ENCODE results near the gene YTHDC1.
"Not testable (repeated sequence)": the region's sequence is repeated elsewhere in the genome, so short reads cannot be mapped to it uniquely, and the experiment has no call there.

YTHDC1 gene

DNA sequence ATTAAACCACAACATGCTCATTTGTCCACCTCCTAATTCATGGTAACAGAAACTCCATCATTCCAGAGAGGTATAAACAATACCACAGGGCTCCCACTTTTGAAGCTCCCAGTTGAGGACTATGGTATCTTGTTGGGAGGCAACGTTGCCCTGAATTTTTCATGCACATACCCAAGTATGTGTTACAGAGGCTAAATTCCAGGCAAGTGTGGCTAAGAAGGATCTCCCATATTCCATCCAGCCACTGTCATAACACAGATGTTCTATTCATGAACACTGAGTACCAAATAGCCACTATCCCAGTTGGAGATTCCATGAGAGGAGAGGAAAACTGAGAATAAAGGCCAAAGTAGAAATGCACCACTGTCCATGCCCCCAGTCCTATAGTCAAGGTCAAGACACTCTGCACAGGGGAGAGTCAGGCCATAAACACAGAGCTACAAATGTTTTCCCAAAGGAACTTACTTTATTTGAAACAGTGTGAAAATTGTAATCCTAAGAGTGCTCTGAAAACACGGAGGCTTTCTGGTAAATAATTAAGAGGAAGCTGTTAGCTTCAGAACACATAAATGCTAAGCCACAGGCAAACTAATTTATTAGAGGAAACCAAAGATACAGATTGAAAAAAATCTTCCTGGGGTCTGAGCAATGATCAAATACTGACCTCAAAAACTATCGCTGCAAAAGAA lies 62.0 kb downstream of the YTHDC1 start:
- DNase-seq, result no peak

DNA sequence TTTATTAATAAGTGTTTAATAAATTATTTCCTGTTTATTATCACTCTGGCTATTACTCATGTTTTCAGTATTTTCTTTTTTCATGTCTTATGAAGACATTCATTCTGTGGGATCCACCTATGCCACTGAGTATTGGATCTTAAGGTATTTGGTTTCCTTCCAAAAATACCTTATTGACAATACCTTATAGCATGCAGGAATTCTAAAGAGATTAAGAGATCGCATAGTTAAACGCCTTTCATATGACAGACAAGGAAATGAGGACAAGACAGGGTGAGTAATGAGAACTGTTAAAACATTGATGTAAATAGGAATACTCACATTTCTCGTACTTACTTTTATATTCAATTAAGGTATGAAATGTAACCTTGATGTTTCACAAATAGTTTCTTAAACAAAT lies 66.2 kb downstream of the YTHDC1 start:
- no peak for DNase-seq

- no peak for DNase-seq
Measured at GRCh38 chr4:68283095-68283494, 66.8 kb downstream of the YTHDC1 start.

GRCh38 chr4:68281796-68282740 lies 67.8 kb downstream of the YTHDC1 start:
- DNase-seq, result not testable (repeated sequence)

- no peak for DNase-seq
Measured at GRCh38 chr4:68278029-68278428, 71.9 kb downstream of the YTHDC1 start.

- no peak for DNase-seq
Measured at GRCh38 chr4:68277627-68278026, 72.3 kb downstream of the YTHDC1 start.

DNA sequence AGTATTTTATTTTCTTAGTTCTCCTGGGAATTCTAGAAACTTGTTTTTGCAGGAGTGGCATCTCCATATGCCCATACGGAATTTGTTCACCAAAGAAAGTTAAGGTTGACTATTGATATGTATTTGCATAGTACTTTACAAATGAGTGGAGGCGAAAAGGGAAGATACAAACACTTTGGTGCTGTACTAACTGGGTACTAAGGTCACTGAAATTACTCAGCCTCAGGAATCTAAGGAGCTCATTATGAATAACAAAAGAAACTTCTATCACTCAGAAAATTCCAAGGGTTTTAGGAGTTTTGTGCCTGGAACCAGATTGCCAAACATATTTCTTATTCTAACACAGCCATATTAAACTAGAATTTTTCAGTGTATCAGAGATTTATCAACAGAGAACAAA lies 77.0 kb downstream of the YTHDC1 start:
- peak; percentile 24 for DNase-seq

DNA sequence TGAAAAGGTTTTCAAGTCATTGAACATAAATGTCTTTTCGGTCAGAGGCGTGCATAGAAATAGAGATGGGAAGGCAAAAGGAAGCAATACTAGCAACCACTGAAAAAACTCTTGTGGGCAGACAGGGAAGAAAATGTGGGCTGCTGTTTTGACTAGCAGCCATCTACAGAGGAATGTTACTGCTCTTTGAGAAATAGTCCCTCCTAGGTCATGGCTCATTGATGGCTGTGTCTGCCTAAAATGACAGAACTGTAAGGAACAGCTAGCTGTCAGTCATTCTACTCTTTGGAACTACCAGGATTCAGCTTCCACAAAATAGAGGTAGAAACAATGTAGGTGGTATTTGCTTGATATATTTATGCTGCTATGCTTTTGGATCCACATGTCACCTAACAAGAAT lies 77.5 kb downstream of the YTHDC1 start:
- no peak for DNase-seq

- DNase-seq, result peak; percentile 44
Measured at GRCh38 chr4:68271851-68272357, 78.0 kb downstream of the YTHDC1 start.

GRCh38 chr4:68267433-68267944 lies 82.4 kb downstream of the YTHDC1 start:
- DNase-seq, result peak; percentile 93

DNA sequence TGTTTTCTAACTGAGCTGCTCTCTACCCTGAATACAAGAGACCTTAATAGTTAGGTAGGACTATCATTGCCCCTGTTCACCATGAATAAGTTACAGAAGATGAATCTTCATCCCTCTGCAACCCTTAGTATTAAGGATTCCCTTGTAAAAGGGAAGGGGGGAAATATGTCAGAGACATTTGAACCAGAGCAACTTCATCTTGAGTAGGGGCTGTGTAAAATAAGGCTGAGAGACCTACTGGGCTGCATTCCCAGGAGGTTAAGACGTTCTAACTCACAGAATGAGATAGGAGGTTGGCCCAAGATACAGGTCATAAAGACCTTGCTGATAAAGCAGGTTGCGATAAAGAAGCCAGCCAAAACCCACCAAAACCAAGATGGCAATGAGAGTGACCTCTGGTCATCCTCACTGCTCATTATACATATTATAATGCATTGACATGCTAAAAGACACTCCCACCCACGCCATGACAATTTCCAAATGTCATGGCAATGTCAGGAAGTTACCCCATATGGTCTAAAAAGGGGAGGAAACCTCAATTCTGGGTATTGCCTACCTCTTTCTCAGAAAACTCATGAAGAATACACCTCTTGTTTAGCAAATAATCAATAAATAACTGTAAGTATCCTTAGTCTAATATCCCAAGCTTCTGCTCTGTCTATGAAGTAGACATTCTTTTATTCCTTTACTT lies 84.9 kb downstream of the YTHDC1 start:
- no peak for DNase-seq
